ENCODE measurements around the gene AIPL1. TPM values are rescaled to one million over a fixed set of nuclear protein-coding genes. Genes with fewer than 3 reads are reported as not detected.

The AIPL1 gene
- total RNA-seq, 3 donors from 2014 or later (not counting 1 experiment from before 2014, with no cell fraction given): not detected

GRCh38 chr17:6455321-6455705 is 20.4 kb upstream of the AIPL1 start:
- Mint-ChIP-seq H3K27ac (peak overlapping the region in 1 of 2 donors; percentile 83), H3K9me3 (no peaks in the 10 kb centered on the region), H3K4me1 (peaks cover 24 to 38% of the 10 kb centered on the region in 2 donors), H3K27me3 (ENCODE audit: low read depth in 2 of 2) (peaks cover 0 to 4% of the 10 kb centered on the region in 2 donors), H3K36me3 (no peaks in the 10 kb centered on the region), H3K4me3 (peak overlapping the region; percentile 73)
- intact Hi-C loops (cut with micrococcal nuclease): no loop called here
- H3K36me3 ChIP-seq (ENCODE audit: control insufficient read depth, insufficient read depth, low read length): no peaks in the 10 kb centered on the region
- no peaks in the 10 kb centered on the region for H3K9me3 ChIP-seq (ENCODE audit: control insufficient read depth, insufficient read depth, low read length)
- peaks cover 14% of the 10 kb centered on the region for H3K4me1 ChIP-seq (ENCODE audit: control insufficient read depth, insufficient read depth, low read length)
- peak overlapping the region; percentile 47 for H3K27ac ChIP-seq (ENCODE audit: low read length)
- TF ChIP-seq CTCF (IDR thresholded peaks at IDR 0.05): no peak
- 1% methylated on average over 32 of the region's 35 CpGs for WGBS (ENCODE audit: insufficient coverage)
- no peaks in the 10 kb centered on the region for H3K27me3 ChIP-seq (ENCODE audit: control insufficient read depth, insufficient read depth, low read length)
- peak in 1 of 2 donors; percentile 73 for DNase-seq
- ATAC-seq: peak; percentile 46 to 89 (median 88)
- H3K4me3 ChIP-seq (ENCODE audit: low read length): peak overlapping the region; percentile 20

- TF ChIP-seq CTCF (IDR thresholded peaks at IDR 0.05): no peak
- H3K4me1 ChIP-seq (ENCODE audit: control insufficient read depth, insufficient read depth, low read length): peaks cover 14% of the 10 kb centered on the region
- intact Hi-C loops (cut with micrococcal nuclease): no loop called here
- peak in 2 of 3 donors; percentile 56 to 63 for ATAC-seq
- no peaks in the 10 kb centered on the region for H3K9me3 ChIP-seq (ENCODE audit: control insufficient read depth, insufficient read depth, low read length)
- H3K36me3 Mint-ChIP-seq: no peaks in the 10 kb centered on the region
- peak in 1 of 2 donors; percentile 13 for DNase-seq
- peaks cover 24 to 38% of the 10 kb centered on the region in 2 donors for H3K4me1 Mint-ChIP-seq
- peak overlapping the region; percentile 68 to 83 for H3K27ac Mint-ChIP-seq
- H3K27me3 Mint-ChIP-seq (ENCODE audit: low read depth in 2 of 2): no peaks in the 10 kb centered on the region
- no peaks in the 10 kb centered on the region for H3K9me3 Mint-ChIP-seq
- WGBS (ENCODE audit: insufficient coverage): 50% methylated on average over 35 of the region's 35 CpGs
- no peaks in the 10 kb centered on the region for H3K36me3 ChIP-seq (ENCODE audit: control insufficient read depth, insufficient read depth, low read length)
- no peaks in the 10 kb centered on the region for H3K27me3 ChIP-seq (ENCODE audit: control insufficient read depth, insufficient read depth, low read length)
- peak overlapping the region; percentile 73 for H3K4me3 Mint-ChIP-seq
- H3K27ac ChIP-seq (ENCODE audit: low read length): peak overlapping the region; percentile 47
- peak overlapping the region; percentile 20 for H3K4me3 ChIP-seq (ENCODE audit: low read length)
These were observed 19.8 kb upstream of the AIPL1 start for GRCh38 chr17:6454495-6455320.

- DNase-seq (no peak), ATAC-seq (no peak)
- Mint-ChIP-seq H3K27me3 (ENCODE audit: low read depth in 2 of 2) (no peaks in the 10 kb centered on the region), H3K4me3 (peak overlapping the region; percentile 78), H3K4me1 (peaks cover 24 to 38% of the 10 kb centered on the region in 2 donors), H3K27ac (peak overlapping the region; percentile 68 to 83), H3K36me3 (no peaks in the 10 kb centered on the region), H3K9me3 (no peaks in the 10 kb centered on the region)
- intact Hi-C loops (cut with micrococcal nuclease): no loop called here
- no peaks in the 10 kb centered on the region for H3K36me3 ChIP-seq (ENCODE audit: control insufficient read depth, insufficient read depth, low read length)
- TF ChIP-seq CTCF (IDR thresholded peaks at IDR 0.05): no peak
- H3K4me1 ChIP-seq (ENCODE audit: control insufficient read depth, insufficient read depth, low read length): peaks cover 14% of the 10 kb centered on the region
- H3K4me3 ChIP-seq (ENCODE audit: low read length): no peak overlapping the region
- WGBS (ENCODE audit: insufficient coverage): 77% methylated on average over 13 of the region's 14 CpGs
- H3K27me3 ChIP-seq (ENCODE audit: control insufficient read depth, insufficient read depth, low read length): no peaks in the 10 kb centered on the region
- no peaks in the 10 kb centered on the region for H3K9me3 ChIP-seq (ENCODE audit: control insufficient read depth, insufficient read depth, low read length)
- H3K27ac ChIP-seq (ENCODE audit: low read length): no peak overlapping the region
These were observed 18.5 kb upstream of the AIPL1 start for GRCh38 chr17:6453279-6454024.

Data from natural killer cell (primary cell).